GM10847 (cell line): Measurements from ENCODE around the gene PKP3.
A peak's percentile ranks its signal among the peaks of the same experiment; 100 is the strongest.

Experiments
- POLR2A ChIP-seq: IDR thresholded peaks from 2 replicates; pipeline ENCODE4 v1.6.1; 2011; ENCODE audit not compliant: insufficient read length; ENCODE audit errors: extremely low read depth

PKP3 gene

GRCh38 chr11:394034-394857 is at the start of gene PKP3:
TSS of gene PKP3 (plus strand) at chr11:394209. CDS start at chr11:394293, 84 bp downstream.
- no peak for TF ChIP-seq POLR2A

GRCh38 chr11:344836-345578 is 49.0 kb upstream of the PKP3 start:
- no peak for TF ChIP-seq POLR2A

GRCh38 chr11:346529-346928 is 47.5 kb upstream of the PKP3 start:
- no peak for TF ChIP-seq POLR2A

GRCh38 chr11:350723-351255 is 43.2 kb upstream of the PKP3 start:
- no peak for TF ChIP-seq POLR2A

GRCh38 chr11:351411-351810 is 42.6 kb upstream of the PKP3 start:
- TF ChIP-seq POLR2A, result no peak

GRCh38 chr11:352456-353031 is 41.5 kb upstream of the PKP3 start:
- no peak for TF ChIP-seq POLR2A

GRCh38 chr11:353179-353873 is 40.7 kb upstream of the PKP3 start:
- TF ChIP-seq POLR2A, result no peak

- TF ChIP-seq POLR2A, result peak; percentile 55
These were observed 38.2 kb upstream of the PKP3 start for GRCh38 chr11:355581-356458.

GRCh38 chr11:356610-357009 is 37.4 kb upstream of the PKP3 start:
- no peak for TF ChIP-seq POLR2A

GRCh38 chr11:357582-357981 is 36.4 kb upstream of the PKP3 start:
- TF ChIP-seq POLR2A, result no peak

- no peak for TF ChIP-seq POLR2A
These were observed 35.7 kb upstream of the PKP3 start for GRCh38 chr11:358129-358800.

GRCh38 chr11:359181-359714 is 34.8 kb upstream of the PKP3 start:
- TF ChIP-seq POLR2A, result no peak
